IPS-11a (cell line): ENCODE data around the gene FBXO11.
"Not testable (repeated sequence)": the region's sequence is repeated elsewhere in the genome, so short reads cannot be mapped to it uniquely, and the experiment has no call there.

Experiments
- H3K4me3 ChIP-seq: one replicate; pipeline ENCODE4 v1.5.1; 2013; ENCODE audit warnings: low read depth, low read length, control low read depth

The FBXO11 gene

GRCh38 chr2:47906157-47907038, at the start of gene FBXO11:
TSS of gene FBXO11 (minus strand) at chr2:47906498. CDS start at chr2:47905720, 778 bp downstream.
- peak within 1 kb of the TSS; percentile 78 for H3K4me3 ChIP-seq

- no peak overlapping the region for H3K4me3 ChIP-seq
Measured at GRCh38 chr2:47950340-47951301, 44.3 kb upstream of the FBXO11 start.

GRCh38 chr2:47946593-47946992, 40.3 kb upstream of the FBXO11 start:
- no peak overlapping the region for H3K4me3 ChIP-seq

GRCh38 chr2:47945046-47945781, 38.9 kb upstream of the FBXO11 start:
- H3K4me3 ChIP-seq: no peak overlapping the region

- H3K4me3 ChIP-seq: no peak overlapping the region
Measured at GRCh38 chr2:47941936-47942335, 35.6 kb upstream of the FBXO11 start.

- H3K4me3 ChIP-seq: no peak overlapping the region
Measured at GRCh38 chr2:47937677-47938076, 31.4 kb upstream of the FBXO11 start.

- no peak overlapping the region for H3K4me3 ChIP-seq
Measured at GRCh38 chr2:47935071-47935470, 28.8 kb upstream of the FBXO11 start.

GRCh38 chr2:47918043-47918442, 11.7 kb upstream of the FBXO11 start:
- no peak overlapping the region for H3K4me3 ChIP-seq

- H3K4me3 ChIP-seq: no peak overlapping the region
Measured at GRCh38 chr2:47917276-47917961, 11.1 kb upstream of the FBXO11 start.

GRCh38 chr2:47916412-47916811, 10.1 kb upstream of the FBXO11 start:
- no peak overlapping the region for H3K4me3 ChIP-seq

GRCh38 chr2:47910662-47911061, 4.4 kb upstream of the FBXO11 start:
- H3K4me3 ChIP-seq: not testable (repeated sequence)

GRCh38 chr2:47908682-47909081, 2.4 kb upstream of the FBXO11 start:
- H3K4me3 ChIP-seq: no peak overlapping the region

GRCh38 chr2:47907039-47907781, 912 bp upstream of the FBXO11 start:
- H3K4me3 ChIP-seq: peak overlapping the region; percentile 27

GRCh38 chr2:47905386-47906156, 727 bp downstream of the FBXO11 start:
- peak overlapping the region; percentile 79 for H3K4me3 ChIP-seq

- peak overlapping the region; percentile 79 for H3K4me3 ChIP-seq
Measured at GRCh38 chr2:47903781-47904490, 2.4 kb downstream of the FBXO11 start.

GRCh38 chr2:47901892-47902291, 4.4 kb downstream of the FBXO11 start:
- not testable (repeated sequence) for H3K4me3 ChIP-seq

GRCh38 chr2:47900857-47901256, 5.4 kb downstream of the FBXO11 start:
- no peak overlapping the region for H3K4me3 ChIP-seq
